SK-N-SH (cell line): ENCODE measurements around the gene ECE1. TPM values are rescaled to one million over a fixed set of nuclear protein-coding genes. Genes with fewer than 3 reads are reported as not detected.

Source experiments
- CTCF ChIA-PET: fragments of 300-600, 350-600 bp; formaldehyde crosslinking; extraction: SDS; loops from one replicate; lab custom pipeline; 2021; lab: Yijun Ruan, JAX
- POLR2A ChIA-PET: fragments of 350-600 bp; sonication (Branson Sonifier 250); formaldehyde crosslinking; extraction: SDS; loops from one replicate; lab custom pipeline; 2020; ENCODE audit warnings: antibody characterized with exemption, inconsistent platforms; lab: Yijun Ruan, JAX
- DNase-seq: peaks from one replicate; pipeline ENCODE4 v3.0.0; 2012
- H2AFZ ChIP-seq: fragments of 200-600 bp; sonication (generic); 2 replicates; pipeline ENCODE4 v1.8.1; 2016; ENCODE audit warnings: antibody characterized with exemption, mild to moderate bottlenecking, low read depth
- H3F3A ChIP-seq: fragments of 200-600 bp; sonication (generic); replicated peaks from 2 replicates; pipeline ENCODE3; 2016; ENCODE audit warnings: antibody characterized with exemption, mild to moderate bottlenecking; ENCODE audit not compliant: insufficient read depth
- H3K27ac ChIP-seq, 2 experiments: fragments of 200-500 bp in 1 of 2; fragments of 200-600 bp in 1 of 2; sonication (Bioruptor generic) in 1 of 2; sonication (generic), shearing (Covaris generic) in 1 of 2; 2 replicates each; pipeline versions ENCODE4 v1.5.1 to v1.6.1; 2014 to 2016; ENCODE audit warnings: low read depth in 2 of 2, inconsistent platforms in 1 of 2, low read length in 1 of 2, mild to moderate bottlenecking in 1 of 2, mixed read lengths in 1 of 2
- H3K27me3 ChIP-seq: fragments of 200-600 bp; sonication (generic), shearing (Covaris generic); 2 replicates; pipeline ENCODE4 v1.6.1; 2016; ENCODE audit warnings: mixed run types; ENCODE audit not compliant: insufficient read depth
- H3K36me3 ChIP-seq, 2 experiments: fragments of 200-500 bp in 1 of 2; fragments of 200-600 bp in 1 of 2; sonication (Bioruptor generic) in 1 of 2; sonication (generic) in 1 of 2; replicated peaks in 1 of 2; 2 replicates each; pipeline versions ENCODE3 to v1.5.1; 2014 to 2016; ENCODE audit warnings: low read length in 1 of 2, mild to moderate bottlenecking in 1 of 2; ENCODE audit not compliant: insufficient read depth in 2 of 2, control insufficient read depth in 1 of 2
- H3K4me1 ChIP-seq, 2 experiments: fragments of 200-500 bp in 1 of 2; fragments of 200-600 bp in 1 of 2; sonication (Bioruptor generic) in 1 of 2; sonication (generic), shearing (Covaris generic) in 1 of 2; 2 replicates each; pipeline versions ENCODE4 v1.5.1 to v1.6.1; 2014 to 2016; ENCODE audit warnings: low read depth in 1 of 2, low read length in 1 of 2, mixed run types in 1 of 2; ENCODE audit not compliant: insufficient read depth in 2 of 2, control insufficient read depth in 1 of 2
- H3K4me2 ChIP-seq: fragments of 200-600 bp; sonication (generic), shearing (Covaris generic); 2 replicates; pipeline ENCODE4 v1.6.1; 2017; ENCODE audit warnings: mixed run types
- H3K4me3 ChIP-seq, 2 experiments: fragments of 200-500 bp in 1 of 2; fragments of 200-600 bp in 1 of 2; sonication (Bioruptor generic) in 1 of 2; sonication (generic), shearing (Covaris generic) in 1 of 2; 2 replicates each; pipeline versions ENCODE4 v1.5.1 to v1.8.1; 2014 to 2016; ENCODE audit warnings: low read depth in 2 of 2, inconsistent platforms in 1 of 2, low read length in 1 of 2, mild to moderate bottlenecking in 1 of 2, mixed read lengths in 1 of 2, moderate library complexity in 1 of 2
- H3K79me2 ChIP-seq: fragments of 200-600 bp; sonication (generic); 2 replicates; pipeline ENCODE4 v1.8.1; 2017; ENCODE audit warnings: mild to moderate bottlenecking; ENCODE audit not compliant: insufficient read depth
- H3K9ac ChIP-seq: fragments of 200-600 bp; sonication (generic); 2 replicates; pipeline ENCODE4 v1.6.1; 2017; ENCODE audit warnings: mixed run types
- H3K9me2 ChIP-seq: fragments of 200-600 bp; sonication (generic); 2 replicates; pipeline ENCODE4 v1.6.1; 2017; ENCODE audit warnings: mixed run types
- H3K9me3 ChIP-seq: fragments of 200-600 bp; sonication (generic); 2 replicates; pipeline ENCODE4 v1.6.1; 2017; ENCODE audit warnings: mixed run types, mild to moderate bottlenecking, moderate library complexity
- H4K20me1 ChIP-seq: fragments of 200-600 bp; sonication (generic); 2 replicates; pipeline ENCODE4 v1.6.1; 2017; ENCODE audit warnings: mild to moderate bottlenecking, mixed run types; ENCODE audit not compliant: insufficient read depth
- CHD2 ChIP-seq: fragments of 150-350 bp; IDR thresholded peaks from 2 replicates; pipeline ENCODE4 v1.6.1; 2018; ENCODE audit warnings: low read length; ENCODE audit not compliant: partially characterized antibody
- ELF1 ChIP-seq: IDR thresholded peaks from 2 replicates; pipeline ENCODE4 v1.4.0; 2012
- EP300 ChIP-seq, 2 experiments: IDR thresholded peaks; 2 replicates each; pipeline versions ENCODE4 v1.4.0 to v1.6.1; 2012; ENCODE audit warnings: borderline replicate concordance in 1 of 2, low read depth in 1 of 2, low read length in 1 of 2
- EZH2phosphoT487 ChIP-seq: fragments of 200-600 bp; sonication (generic); IDR thresholded peaks from 2 replicates; pipeline ENCODE4 v1.6.1; 2017; ENCODE audit warnings: low read depth, mixed run types, mild to moderate bottlenecking, antibody characterized with exemption, moderate library complexity, borderline replicate concordance
- FOXJ3 ChIP-seq: sonication (generic); formaldehyde crosslinking; IDR thresholded peaks from 2 replicates; pipeline ENCODE4 v1.5.1; 2020; ENCODE audit warnings: mild to moderate bottlenecking, missing genetic modification reagents
- GABPA ChIP-seq: IDR thresholded peaks from 2 replicates; pipeline ENCODE4 v1.4.0; 2012; ENCODE audit warnings: low read depth, mild to moderate bottlenecking
- GATA2 ChIP-seq: sonication (generic); formaldehyde crosslinking; IDR thresholded peaks from 2 replicates; pipeline ENCODE4 v1.5.0; 2020; ENCODE audit warnings: mild to moderate bottlenecking, missing genetic modification reagents
- IRF3 ChIP-seq: fragments of 150-350 bp; IDR thresholded peaks from 2 replicates; pipeline ENCODE4 v1.6.1; 2016; ENCODE audit warnings: mild to moderate bottlenecking, low read depth, low read length
- JUND ChIP-seq: IDR thresholded peaks from 2 replicates; pipeline ENCODE4 v1.4.0; 2012
- MAX ChIP-seq: IDR thresholded peaks from 2 replicates; pipeline ENCODE4 v1.4.0; 2012; ENCODE audit warnings: low read depth
- MEF2A ChIP-seq: IDR thresholded peaks from 2 replicates; pipeline ENCODE4 v1.4.0; 2012; ENCODE audit warnings: low read depth, borderline replicate concordance
- MXI1 ChIP-seq: IDR thresholded peaks from 2 replicates; pipeline ENCODE4 v1.6.1; 2012; ENCODE audit warnings: mild to moderate bottlenecking, low read depth, low read length, improper control_type of control experiment
- NFIC ChIP-seq: IDR thresholded peaks from 2 replicates; pipeline ENCODE4 v1.4.0; 2012; ENCODE audit warnings: borderline replicate concordance
- PBX3 ChIP-seq: IDR thresholded peaks from 2 replicates; pipeline ENCODE4; 2012
- POLR2AphosphoS5 ChIP-seq: IDR thresholded peaks from 2 replicates; pipeline ENCODE4 v1.6.1; 2012; ENCODE audit warnings: low read depth, low read length
- RAD21 ChIP-seq: IDR thresholded peaks from 2 replicates; pipeline ENCODE4 v1.6.1; 2012; ENCODE audit warnings: mild to moderate bottlenecking, low read length
- RCOR1 ChIP-seq: fragments of 150-350 bp; IDR thresholded peaks from 2 replicates; pipeline ENCODE4 v1.6.1; 2017; ENCODE audit warnings: antibody characterized with exemption, low read length
- REST ChIP-seq: IDR thresholded peaks from 2 replicates; pipeline ENCODE4 v1.6.1; 2012; ENCODE audit warnings: mild to moderate bottlenecking, low read depth, low read length, moderate library complexity
- RFX5 ChIP-seq: IDR thresholded peaks from 2 replicates; pipeline ENCODE4 v1.6.1; 2012; ENCODE audit warnings: mild to moderate bottlenecking, improper control_type of control experiment, low read length
- TAF1 ChIP-seq: IDR thresholded peaks from 2 replicates; pipeline ENCODE4 v1.6.1; 2012; ENCODE audit warnings: low read depth, mild to moderate bottlenecking, low read length, moderate library complexity, borderline replicate concordance
- TEAD4 ChIP-seq: IDR thresholded peaks from 2 replicates; pipeline ENCODE4 v1.4.0; 2012; ENCODE audit warnings: mild to moderate bottlenecking, borderline replicate concordance; ENCODE audit not compliant: insufficient read depth
- USF1 ChIP-seq: IDR thresholded peaks from 2 replicates; pipeline ENCODE4 v1.4.0; 2012; ENCODE audit warnings: low read depth, borderline replicate concordance
- YY1 ChIP-seq: IDR thresholded peaks from 2 replicates; pipeline ENCODE4 v1.4.0; 2012; ENCODE audit warnings: low read depth, mild to moderate bottlenecking
- ZBTB33 ChIP-seq: IDR thresholded peaks from 2 replicates; pipeline ENCODE4 v1.4.0; 2012; ENCODE audit warnings: low read depth, borderline replicate concordance
- WGBS: methylation state at CpG from one replicate; pipeline ENCODE4 v1.1.6; 2017; ENCODE audit warnings: low lambda C conversion rate; 5-methylcytosine and 5-hydroxymethylcytosine counted together
- polyA plus RNA-seq, 3 experiments: library from polyadenylated mRNA; depleted of rRNA; stranded (reverse); fragments of >200 nt; gene quantifications; 2 replicates each; pipeline ENCODE4 v1.2.3, GENCODE V29; 2012

Gene ECE1
- polyA plus RNA-seq, 1 of the 3 experiments (the other 2 are of a cell fraction): 96.6 TPM

- Histone ChIP-seq H3K9ac (peak overlapping the region; percentile 81), H3K9me2 (no peaks in the 10 kb centered on the region), H3K4me3 (no peak overlapping the region), H3K79me2 (no peaks in the 10 kb centered on the region), H2AFZ (no peak overlapping the region), H4K20me1 (no peaks in the 10 kb centered on the region), H3K4me1 (peaks cover 30 to 41% of the 10 kb centered on the region in 2 experiments; a peak in 3 of 4 replicates), H3K36me3 (peaks cover 0 to 15% of the 10 kb centered on the region in 2 experiments), H3K27me3 (no peaks in the 10 kb centered on the region), H3K4me2 (peak overlapping the region; percentile 77), H3F3A (peaks cover 22% of the 10 kb centered on the region), H3K9me3 (no peaks in the 10 kb centered on the region), H3K27ac (peak overlapping the region; percentile 86 to 99)
- peak; percentile 88 for DNase-seq
- CTCF ChIA-PET: interaction anchor here (0.8 to 9.8 kb wide), 9 partner anchors 9 to 566 kb away, joined by 3 to 253 read pairs (median 4); no protein-coding TSS in a partner anchor
- WGBS: 30% methylated on average over 21 of the region's 23 CpGs
- POLR2A ChIA-PET: interaction anchor here (0.5 to 1.4 kb wide), 5 partner anchors 21 to 838 kb away, joined by 3 to 7 read pairs (median 4); no protein-coding TSS in a partner anchor
- TF ChIP-seq MAX (peak; percentile 81), TAF1 (no peak), GATA2 (peak; percentile 93), MEF2A (no peak), YY1 (no peak), GABPA (no peak), FOXJ3 (CRISPR knock-in tag) (0 out of 2 replicates have a peak, but pooled peaks have one; percentile 48), NFIC (no peak), RFX5 (no peak), EZH2phosphoT487 (no peak), JUND (no peak), RCOR1 (peak; percentile 92), CHD2 (peak; percentile 62), REST (no peak), RAD21 (peak; percentile 21; the same call in 1 of the 2 replicates), EP300 (IDR thresholded peaks at IDR 0.05; ENCODE audit: borderline replicate concordance in 1 of 2, low read depth in 1 of 2, low read length in 1 of 2) (peak in 1 of 2 experiments; percentile 75; a peak in 2 of 4 replicates), MXI1 (peak; percentile 54; the same call in 1 of the 2 replicates), IRF3 (no peak), ELF1 (no peak), PBX3 (no peak), USF1 (peak; percentile 56; the same call in 1 of the 2 replicates), TEAD4 (no peak), POLR2AphosphoS5 (no peak), ZBTB33 (no peak)
These were observed 27.8 kb downstream of the ECE1 start for GRCh38 chr1:21262293-21263051.
